OCI-LY7 (cell line): ENCODE measurements around the gene LSMEM2. TPM values are rescaled to one million over a fixed set of nuclear protein-coding genes. Genes with fewer than 3 reads are reported as not detected.

Experiments
- BruUV-seq: library from RNA; stranded (reverse); fragments of 400-500 nt; replicated peaks from 2 replicates; lab custom pipeline; 2021; lab: Mats Ljungman, UMichigan
- CTCF ChIA-PET: fragments of 300-600 bp; sonication (Branson Sonifier 250); formaldehyde crosslinking; loops from one replicate; lab custom pipeline; 2022; ENCODE audit warnings: antibody characterized with exemption; ENCODE audit not compliant: unreplicated experiment; lab: Charles Lee
- POLR2A ChIA-PET: fragments of 300-600 bp; sonication (Branson Sonifier 250); formaldehyde crosslinking; loops from one replicate; lab custom pipeline; 2022; ENCODE audit warnings: antibody characterized with exemption; lab: Charles Lee
- DNase-seq: peaks from one replicate; pipeline ENCODE4 v3.0.0-alpha.2; 2015; ENCODE audit warnings: low spot score
- H2AFZ ChIP-seq: fragments of 200-600 bp; sonication (generic), shearing (Covaris generic); 2 replicates; pipeline ENCODE4 v1.6.1; 2014; ENCODE audit warnings: mild to moderate bottlenecking, antibody characterized with exemption, low read length, moderate library complexity
- H3K27ac ChIP-seq: fragments of 200-600 bp; sonication (generic); 2 replicates; pipeline ENCODE4 v1.5.1; 2014; ENCODE audit warnings: mixed run types, low read depth, mild to moderate bottlenecking, moderate library complexity, low read length, inconsistent platforms; ENCODE audit not compliant: poor library complexity, severe bottlenecking
- H3K36me3 ChIP-seq: fragments of 200-600 bp; sonication (generic); 2 replicates; pipeline ENCODE4 v1.6.1; 2014; ENCODE audit warnings: mild to moderate bottlenecking, antibody characterized with exemption, low read length, moderate library complexity, mixed read lengths; ENCODE audit not compliant: insufficient read depth
- H3K4me1 ChIP-seq: fragments of 200-600 bp; sonication (generic); 2 replicates; pipeline ENCODE4 v1.5.1; 2014; ENCODE audit warnings: mild to moderate bottlenecking, low read length; ENCODE audit not compliant: insufficient read depth, poor library complexity, severe bottlenecking
- H3K4me2 ChIP-seq: fragments of 200-600 bp; sonication (generic); 2 replicates; pipeline ENCODE4 v1.6.1; 2014; ENCODE audit warnings: mild to moderate bottlenecking, low read length
- H3K4me3 ChIP-seq: fragments of 200-600 bp; sonication (generic); 2 replicates; pipeline ENCODE4 v1.5.1; 2014; ENCODE audit warnings: mild to moderate bottlenecking, low read depth, low read length; ENCODE audit not compliant: poor library complexity, severe bottlenecking
- H3K79me2 ChIP-seq: fragments of 200-600 bp; sonication (generic); 2 replicates; pipeline ENCODE4 v1.6.1; 2016; ENCODE audit warnings: low read depth, mild to moderate bottlenecking, low read length, moderate library complexity, mixed read lengths; ENCODE audit not compliant: insufficient read depth
- H3K9me2 ChIP-seq: fragments of 200-600 bp; sonication (generic); 2 replicates; pipeline ENCODE4 v1.6.1; 2016; ENCODE audit warnings: mild to moderate bottlenecking, low read length, mixed read lengths; ENCODE audit not compliant: insufficient read depth
- H3K9me3 ChIP-seq: fragments of 200-600 bp; sonication (generic); 2 replicates; pipeline ENCODE4 v1.6.1; 2014; ENCODE audit warnings: mild to moderate bottlenecking, mixed run types, low read length, mixed read lengths
- H4K20me1 ChIP-seq: fragments of 200-600 bp; sonication (generic); 2 replicates; pipeline ENCODE4 v1.6.1; 2014; ENCODE audit warnings: mild to moderate bottlenecking, antibody characterized with exemption, low read length, moderate library complexity, mixed read lengths; ENCODE audit not compliant: insufficient read depth
- CTCF ChIP-seq: fragments of 200-600 bp; sonication (generic); conservative IDR thresholded peaks from 2 replicates; pipeline ENCODE4 v1.5.1; 2014; ENCODE audit warnings: mild to moderate bottlenecking, antibody characterized with exemption, low read length, moderate library complexity, mixed read lengths
- EZH2phosphoT487 ChIP-seq: fragments of 200-600 bp; sonication (generic); IDR thresholded peaks from 2 replicates; pipeline ENCODE4 v1.6.1; 2018; ENCODE audit warnings: low read depth, borderline replicate concordance, mild to moderate bottlenecking, mixed run types, antibody characterized with exemption, low read length, moderate library complexity, mixed read lengths
- intact Hi-C: fragments of 100-400 bp; cut with micrococcal nuclease; formaldehyde crosslinking; loops from one replicate; pipeline ENCODE4 v1.10.0; 2022; ENCODE audit not compliant: unreplicated experiment
- total RNA-seq, 2 experiments: library from RNA; depleted of rRNA in 1 of 2; stranded (reverse); fragments of >200 nt in 1 of 2; shearing (Covaris generic) in 1 of 2; gene quantifications; 2 replicates each; pipeline ENCODE4 v1.2.3, GENCODE V29; 2014 to 2022

The LSMEM2 gene
- total RNA-seq, 2 experiments from 2014 or later, result not detected

- TF ChIP-seq EZH2phosphoT487, result no peak
- peak; percentile 49 for TF ChIP-seq CTCF
- DNase-seq, result peak; percentile 85
- no TSS peak for BruUV-seq
- peak overlapping the region; percentile 79 for H3K27ac ChIP-seq
- peak overlapping the region; percentile 78 for H3K4me2 ChIP-seq
- H2AFZ ChIP-seq, result no peak overlapping the region
- H4K20me1 ChIP-seq, result peaks cover 15% of the 10 kb centered on the region; the same call in 1 of the 2 replicates
- H3K4me3 ChIP-seq, result peak overlapping the region; percentile 64
- H3K9me3 ChIP-seq, result no peaks in the 10 kb centered on the region
- peaks cover 58% of the 10 kb centered on the region for H3K79me2 ChIP-seq
- ChIA-PET POLR2A (interaction anchor here (0.6 to 1.9 kb wide), 8 partner anchors 9 to 144 kb away, joined by 3 to 24 read pairs (median 6); partner anchors contain the start of gene GNAI2), CTCF (interaction anchor here (0.6 to 1.5 kb wide), 13 partner anchors 9 to 805 kb away, joined by 3 to 20 read pairs (median 5); partner anchors contain the start of gene GNAI2)
- peaks cover 61% of the 10 kb centered on the region for H3K4me1 ChIP-seq
- intact Hi-C loops, result loop anchor here (1.0 to 2.0 kb wide), 3 partner anchors 9 to 52 kb away; partner anchors contain the start of genes HYAL3 and NAA80
- no peaks in the 10 kb centered on the region for H3K9me2 ChIP-seq
- H3K36me3 ChIP-seq, result peaks cover 48% of the 10 kb centered on the region; the same call in 1 of the 2 replicates
Measured at GRCh38 chr3:50246517-50246954, 32.4 kb upstream of the LSMEM2 start.

DNA sequence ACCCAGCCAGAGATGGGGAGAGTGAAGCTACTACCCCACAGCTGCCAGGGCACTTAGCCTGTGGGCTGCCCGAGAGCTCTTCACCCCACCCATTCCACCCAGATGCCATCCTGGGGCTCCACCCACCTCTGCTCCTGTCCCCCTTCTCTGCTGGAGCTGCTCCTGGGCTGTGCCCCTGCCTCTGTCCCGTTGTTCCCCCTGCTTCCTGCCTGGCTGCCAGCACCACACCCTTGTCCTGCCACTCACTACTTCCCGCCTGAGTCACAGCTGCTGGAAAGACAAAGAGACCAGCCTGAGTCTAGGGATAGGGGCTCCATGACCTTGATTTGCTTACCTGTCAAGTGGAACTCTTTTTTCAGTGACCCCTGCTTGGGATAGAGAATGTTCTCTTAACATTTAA is 30.5 kb upstream of the LSMEM2 start:
- no peak for DNase-seq
- TF ChIP-seq CTCF (no peak), EZH2phosphoT487 (no peak)
- H3K4me1 ChIP-seq, result peaks cover 43% of the 10 kb centered on the region

DNA sequence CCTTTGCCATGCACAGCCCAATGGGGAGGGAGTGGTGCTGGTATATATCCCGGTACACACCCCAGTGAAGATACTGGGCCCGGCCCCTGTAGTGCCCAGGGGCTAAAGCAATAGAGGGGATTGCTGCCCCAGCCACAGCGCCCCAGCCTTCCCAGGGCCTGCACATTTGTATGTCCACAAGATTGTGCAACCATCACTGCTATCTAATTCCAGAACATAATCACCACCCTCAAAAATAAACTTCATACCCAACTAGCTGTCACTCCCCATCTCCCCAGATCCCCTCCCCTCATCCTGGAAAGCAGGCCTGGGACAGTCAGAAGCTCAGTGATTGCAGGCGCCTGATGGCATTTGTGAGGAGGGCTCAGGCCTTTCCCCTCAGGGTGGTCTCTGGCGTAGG is 29.4 kb upstream of the LSMEM2 start:
- no peak overlapping the region for H3K27ac ChIP-seq

More for the DNA sequence above, 30.5 kb upstream of the LSMEM2 start:
- Histone ChIP-seq H2AFZ (no peak overlapping the region), H3K9me2 (no peaks in the 10 kb centered on the region), H3K4me3 (no peak overlapping the region), H4K20me1 (peaks cover 5% of the 10 kb centered on the region; the same call in 1 of the 2 replicates), H3K27ac (no peak overlapping the region), H3K36me3 (peaks cover 61% of the 10 kb centered on the region), H3K79me2 (peaks cover 39% of the 10 kb centered on the region), H3K9me3 (no peaks in the 10 kb centered on the region), H3K4me2 (no peak overlapping the region)
- POLR2A ChIA-PET, result no interaction called here
- intact Hi-C loops, result no loop called here
- no TSS peak for BruUV-seq
- CTCF ChIA-PET, result no interaction called here

More for the DNA sequence above, 29.4 kb upstream of the LSMEM2 start:
- H3K4me1 ChIP-seq, result peaks cover 40% of the 10 kb centered on the region
- H4K20me1 ChIP-seq, result peaks cover 5% of the 10 kb centered on the region; the same call in 1 of the 2 replicates
- no peak overlapping the region for H2AFZ ChIP-seq
- ChIA-PET CTCF (interaction anchor here (1.0 kb wide), 1 partner anchor 55 kb away, joined by 3 read pairs; no protein-coding TSS in a partner anchor), POLR2A (interaction anchor here (0.6 kb wide), 1 partner anchor 230 kb away, joined by 3 read pairs; no protein-coding TSS in a partner anchor)
- H3K9me2 ChIP-seq, result no peaks in the 10 kb centered on the region
- DNase-seq, result no peak
- H3K4me3 ChIP-seq, result no peak overlapping the region
- intact Hi-C loops, result no loop called here
- peaks cover 39% of the 10 kb centered on the region for H3K79me2 ChIP-seq
- no peak for TF ChIP-seq EZH2phosphoT487
- TF ChIP-seq CTCF, result no peak
- H3K36me3 ChIP-seq, result peaks cover 64% of the 10 kb centered on the region
- H3K9me3 ChIP-seq, result no peaks in the 10 kb centered on the region
- H3K4me2 ChIP-seq, result no peak overlapping the region
- no TSS peak for BruUV-seq
